ENCODE measurements around the gene WDR86. TPM values are rescaled to one million over a fixed set of nuclear protein-coding genes. Genes with fewer than 3 reads are reported as not detected.

WDR86 gene
- total RNA-seq, 4 donors from 2014 or later = 8.3 to 51.2 (median 15.6) TPM

DNA sequence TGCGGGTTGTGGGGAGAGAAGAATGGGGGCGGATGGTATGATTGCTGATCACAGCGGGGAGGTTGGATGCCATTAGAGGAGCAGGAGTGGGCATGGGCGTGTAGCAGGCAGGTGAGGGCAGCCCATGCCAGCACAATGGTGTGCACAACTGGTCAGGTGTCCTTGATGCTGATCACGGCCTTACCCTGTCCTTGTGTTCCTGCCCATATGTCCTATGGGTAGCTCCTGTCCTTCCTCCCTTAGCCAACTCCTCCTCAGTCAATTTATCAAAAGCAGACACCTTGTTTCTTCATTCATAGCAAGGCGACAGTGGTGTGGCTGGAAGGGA is 30.7 kb downstream of the WDR86 start:
- TF ChIP-seq, protein P1, sequence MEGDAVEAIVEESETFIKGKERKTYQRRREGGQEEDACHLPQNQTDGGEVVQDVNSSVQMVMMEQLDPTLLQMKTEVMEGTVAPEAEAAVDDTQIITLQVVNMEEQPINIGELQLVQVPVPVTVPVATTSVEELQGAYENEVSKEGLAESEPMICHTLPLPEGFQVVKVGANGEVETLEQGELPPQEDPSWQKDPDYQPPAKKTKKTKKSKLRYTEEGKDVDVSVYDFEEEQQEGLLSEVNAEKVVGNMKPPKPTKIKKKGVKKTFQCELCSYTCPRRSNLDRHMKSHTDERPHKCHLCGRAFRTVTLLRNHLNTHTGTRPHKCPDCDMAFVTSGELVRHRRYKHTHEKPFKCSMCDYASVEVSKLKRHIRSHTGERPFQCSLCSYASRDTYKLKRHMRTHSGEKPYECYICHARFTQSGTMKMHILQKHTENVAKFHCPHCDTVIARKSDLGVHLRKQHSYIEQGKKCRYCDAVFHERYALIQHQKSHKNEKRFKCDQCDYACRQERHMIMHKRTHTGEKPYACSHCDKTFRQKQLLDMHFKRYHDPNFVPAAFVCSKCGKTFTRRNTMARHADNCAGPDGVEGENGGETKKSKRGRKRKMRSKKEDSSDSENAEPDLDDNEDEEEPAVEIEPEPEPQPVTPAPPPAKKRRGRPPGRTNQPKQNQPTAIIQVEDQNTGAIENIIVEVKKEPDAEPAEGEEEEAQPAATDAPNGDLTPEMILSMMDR (IDR thresholded peaks at IDR 0.05; ENCODE audit: low read depth) = no peak

GRCh38 chr7:151378496-151379192 is 31.2 kb downstream of the WDR86 start:
- TF ChIP-seq, protein P1 (IDR thresholded peaks at IDR 0.05; ENCODE audit: low read depth) = no peak

DNA sequence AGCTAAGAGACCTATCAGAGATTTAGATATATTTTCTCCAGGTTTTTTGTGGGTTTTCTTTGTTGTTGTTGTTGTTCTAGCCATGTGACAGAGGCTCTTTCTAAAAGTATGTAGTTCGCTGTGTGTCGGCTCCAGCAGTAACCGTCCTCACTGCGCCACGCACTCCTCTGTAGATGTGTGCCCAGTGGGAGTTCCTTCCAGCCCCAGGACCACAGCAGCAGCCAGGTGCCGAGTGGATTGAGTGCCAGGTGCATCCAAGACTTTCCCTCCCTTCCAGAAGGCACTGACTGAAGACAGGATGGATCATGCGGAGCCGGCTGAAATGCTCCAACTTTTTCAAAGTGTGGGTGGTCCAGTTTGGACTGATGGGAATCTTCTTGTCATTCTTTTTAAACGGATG is 31.8 kb downstream of the WDR86 start:
- TF ChIP-seq, protein P1 (IDR thresholded peaks at IDR 0.05; ENCODE audit: low read depth) = no peak

GRCh38 chr7:151377406-151377805 is 32.4 kb downstream of the WDR86 start:
- TF ChIP-seq, protein P1 (IDR thresholded peaks at IDR 0.05; ENCODE audit: low read depth) = no peak

GRCh38 chr7:151376218-151376902 is 33.5 kb downstream of the WDR86 start:
- TF ChIP-seq, protein P1 (IDR thresholded peaks at IDR 0.05; ENCODE audit: low read depth) = no peak

- TF ChIP-seq, protein P1 (IDR thresholded peaks at IDR 0.05; ENCODE audit: low read depth) = no peak
Measured at GRCh38 chr7:151375530-151376217, 34.2 kb downstream of the WDR86 start.

DNA sequence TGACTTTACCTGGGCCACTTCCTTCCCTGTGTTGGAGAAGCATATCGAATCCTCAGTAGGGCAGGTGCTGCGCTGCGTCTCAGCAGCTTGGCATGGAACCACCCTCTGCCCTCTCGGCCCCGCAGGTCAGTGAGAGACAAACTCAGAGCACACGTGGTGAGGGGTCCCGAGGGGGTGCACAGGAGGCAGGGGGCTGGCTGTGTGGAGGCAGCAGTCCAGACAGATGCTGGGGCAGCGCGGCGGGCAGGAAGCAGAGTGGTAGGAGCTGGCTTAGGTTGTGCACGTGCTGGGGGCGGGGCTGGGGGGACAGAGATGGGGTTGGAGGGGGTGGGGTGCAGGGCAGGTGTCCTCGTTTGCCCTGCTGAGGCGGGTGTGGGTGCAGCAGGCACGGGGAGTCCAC is 35.1 kb downstream of the WDR86 start:
- TF ChIP-seq, protein P1 (IDR thresholded peaks at IDR 0.05; ENCODE audit: low read depth) = no peak

All from subcutaneous adipose tissue (tissue), 4 donors.